ENCODE data around the gene BCAP29.

DNA sequence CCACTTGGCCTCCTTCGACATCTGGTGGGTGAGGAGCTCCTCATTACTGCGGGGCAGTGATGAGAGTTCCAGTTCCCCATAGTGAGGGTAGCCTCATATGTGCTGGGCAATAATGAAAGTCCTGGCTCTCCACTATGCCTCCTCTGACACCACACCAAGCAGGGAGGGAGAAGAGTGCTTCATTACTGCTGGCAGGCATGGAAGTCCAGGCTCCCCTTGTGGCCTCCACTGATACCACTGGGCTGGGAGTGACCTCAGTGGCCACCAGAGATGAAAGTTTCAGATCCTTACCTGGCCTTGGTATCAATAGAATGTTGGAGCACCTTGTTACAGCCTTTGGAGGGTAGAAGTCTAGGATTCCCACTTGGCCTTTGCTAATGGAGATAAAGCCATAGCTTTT lies 9.7 kb upstream of the BCAP29 start:
- TF ChIP-seq POLR2AphosphoS5 (IDR thresholded peaks at IDR 0.05; ENCODE audit: low read depth, low read length) (no peak), TAF1 (IDR thresholded peaks at IDR 0.05; ENCODE audit: low read depth, low read length) (no peak), POLR2A (IDR thresholded peaks at IDR 0.05; ENCODE audit: low read depth, low read length) (no peak), SPI1 (IDR thresholded peaks at IDR 0.05; ENCODE audit: low read depth, low read length) (no peak), POU2F2 (IDR thresholded peaks at IDR 0.05; ENCODE audit: low read depth, low read length) (no peak)

All from GM12891 (cell line).